Measurements from ENCODE around the gene GALNT4.

- TF ChIP-seq CTCF (optimal IDR thresholded peaks at IDR 0.05 in 1 of 3, IDR thresholded peaks at IDR 0.05 in 1 of 3, conservative IDR thresholded peaks at IDR 0.05 in 1 of 3; ENCODE audit: extremely low read depth in 1 of 3, insufficient read depth in 2 of 3, low read length in 3 of 3) (no peak), EZH2 (IDR thresholded peaks at IDR 0.05; ENCODE audit: low read length) (no peak)
These were observed 15.0 kb upstream of the GALNT4 start for GRCh38 chr12:89539426-89540223.
